DMS 273 (cell line): ENCODE data around the gene S100A6.

Experiments
- DNase-seq: peaks from one replicate; lab custom pipeline; 2025; ENCODE audit not compliant: unreplicated experiment; lab: John Stamatoyannopoulos, UW

S100A6 gene

GRCh38 chr1:153506831-153507413, 28.9 kb downstream of the S100A6 start:
- no peak for DNase-seq

- DNase-seq, result no peak
Measured at GRCh38 chr1:153506386-153506785, 29.4 kb downstream of the S100A6 start.

- no peak for DNase-seq
Measured at GRCh38 chr1:153505576-153505975, 30.2 kb downstream of the S100A6 start.

GRCh38 chr1:153503766-153504165, 32.0 kb downstream of the S100A6 start:
- DNase-seq, result no peak

DNA sequence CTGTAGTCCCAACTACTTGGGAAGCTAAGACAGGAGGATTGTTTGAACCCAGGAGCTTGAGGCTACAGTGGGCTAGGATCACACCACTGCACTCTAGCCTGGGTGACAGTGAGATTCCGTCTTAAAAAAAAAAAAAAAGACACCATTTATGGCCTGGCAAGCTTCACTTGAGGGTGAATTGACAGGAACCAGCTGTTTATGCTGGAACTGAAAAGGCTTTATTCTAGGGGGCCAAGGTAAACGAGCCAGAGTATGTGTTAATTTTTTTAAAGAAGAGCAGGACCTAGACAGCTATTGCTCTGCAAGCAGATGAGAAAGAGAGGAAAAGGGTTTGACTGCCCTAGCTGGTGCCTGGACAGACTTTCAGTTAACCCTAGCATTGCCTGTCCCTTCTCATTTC, 37.0 kb downstream of the S100A6 start:
- DNase-seq, result no peak

- no peak for DNase-seq
Measured at GRCh38 chr1:153495536-153495935, 40.3 kb downstream of the S100A6 start.

DNA sequence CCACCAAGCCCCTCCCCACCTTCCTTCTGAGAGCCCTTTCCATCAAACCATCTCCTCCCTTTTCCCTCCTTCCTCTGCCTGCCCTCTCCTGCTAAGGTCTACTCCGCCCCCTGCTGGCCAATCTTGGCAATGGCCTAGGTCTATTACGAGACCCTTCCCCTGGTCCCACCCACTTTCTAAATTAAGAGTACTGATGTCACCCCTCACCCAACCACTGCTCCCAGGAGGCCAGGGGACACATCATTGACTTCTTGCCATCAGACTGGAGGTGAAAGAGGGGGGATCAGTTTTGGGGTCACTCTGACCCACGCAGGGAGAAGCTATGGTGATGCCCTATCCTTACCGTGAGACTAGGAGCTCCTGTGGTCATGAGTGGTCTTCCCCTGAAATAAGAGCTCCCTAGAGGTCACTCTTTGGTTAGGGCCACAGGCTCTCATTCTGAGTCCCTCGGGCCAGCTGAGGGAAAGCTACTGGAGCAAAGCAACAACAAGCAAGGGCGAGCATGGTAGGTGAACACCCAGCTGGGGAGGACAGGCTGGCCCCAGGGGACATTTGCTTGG, 40.7 kb downstream of the S100A6 start:
- peak; percentile 91 for DNase-seq

GRCh38 chr1:153493343-153493960, 42.3 kb downstream of the S100A6 start:
- DNase-seq, result no peak

- peak; percentile 91 for DNase-seq
Measured at GRCh38 chr1:153490272-153491051, 45.3 kb downstream of the S100A6 start.

- DNase-seq, result peak; percentile 32
Measured at GRCh38 chr1:153488731-153489130, 47.1 kb downstream of the S100A6 start.

DNA sequence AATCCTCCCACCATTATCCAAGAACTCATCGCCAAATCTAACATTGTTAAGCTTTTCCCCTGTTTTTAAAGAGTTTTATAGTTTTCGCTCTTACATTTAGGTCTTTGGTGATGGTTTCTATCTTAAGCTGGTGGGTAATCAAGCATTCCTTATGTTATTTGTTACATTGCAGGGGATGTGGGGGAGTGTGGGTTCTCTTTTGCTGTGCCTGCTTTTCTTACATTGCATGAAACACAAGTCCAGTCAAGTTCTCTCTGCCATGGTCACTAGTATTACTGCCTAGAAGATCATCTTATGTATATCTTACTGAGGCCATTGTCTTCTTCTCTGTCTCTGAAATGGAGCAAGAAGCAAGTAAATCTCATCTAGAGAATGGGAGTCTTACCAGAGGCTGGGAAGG, 48.1 kb downstream of the S100A6 start:
- no peak for DNase-seq

- DNase-seq, result peak; percentile 48
Measured at GRCh38 chr1:153485863-153486262, 49.9 kb downstream of the S100A6 start.
